ENCODE data around the gene IFNA2.
"Not testable (repeated sequence)": the region's sequence is repeated elsewhere in the genome, so short reads cannot be mapped to it uniquely, and the experiment has no call there.

IFNA2 gene

GRCh38 chr9:21381448-21382339, 3.5 kb downstream of the IFNA2 start:
- no peak for DNase-seq

DNA sequence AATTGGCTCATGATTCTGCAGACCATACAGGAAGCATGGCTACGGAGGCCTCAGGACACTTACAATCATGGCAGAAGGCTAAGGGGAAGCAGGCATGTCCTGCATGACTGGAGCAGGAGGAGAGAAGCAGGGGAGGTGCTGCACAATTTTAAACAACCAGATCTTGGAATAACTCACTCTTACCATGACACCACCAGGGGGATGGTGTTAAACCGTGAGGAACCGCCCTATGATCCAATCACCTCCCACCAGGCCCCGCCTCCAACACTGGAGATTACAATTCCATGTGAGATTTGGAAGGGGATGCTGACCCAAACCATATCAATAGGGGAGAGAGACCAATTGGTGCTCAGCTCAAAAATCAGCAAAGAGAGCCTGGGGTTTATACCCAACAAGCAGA, 13.7 kb downstream of the IFNA2 start:
- DNase-seq, result not testable (repeated sequence)

GRCh38 chr9:21367957-21368356, 17.2 kb downstream of the IFNA2 start, which contains the start of gene IFNA13:
IFNA13 (minus strand) TSS chr9:21368057; CDS start chr9:21368010, 47 bp downstream.
- DNase-seq, result no peak

DNA sequence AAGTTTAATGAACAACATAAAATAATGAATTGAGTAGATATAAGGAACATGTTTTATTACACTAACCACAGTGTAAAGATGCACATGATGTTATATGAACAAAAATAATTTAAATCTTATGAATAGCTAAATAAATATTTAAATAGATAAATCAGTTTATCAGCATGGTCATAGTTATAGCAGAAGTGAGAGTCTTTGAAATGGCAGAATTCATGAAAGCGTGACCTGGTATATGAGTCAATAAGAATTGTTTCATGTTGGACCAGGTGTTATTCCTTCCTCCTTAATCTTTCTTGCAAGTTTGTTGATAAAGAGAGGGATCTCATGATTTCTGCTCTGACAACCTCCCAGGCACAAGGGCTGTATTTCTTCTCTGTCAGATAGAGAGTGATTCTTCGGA, 18.0 kb downstream of the IFNA2 start:
- not testable (repeated sequence) for DNase-seq

DNA sequence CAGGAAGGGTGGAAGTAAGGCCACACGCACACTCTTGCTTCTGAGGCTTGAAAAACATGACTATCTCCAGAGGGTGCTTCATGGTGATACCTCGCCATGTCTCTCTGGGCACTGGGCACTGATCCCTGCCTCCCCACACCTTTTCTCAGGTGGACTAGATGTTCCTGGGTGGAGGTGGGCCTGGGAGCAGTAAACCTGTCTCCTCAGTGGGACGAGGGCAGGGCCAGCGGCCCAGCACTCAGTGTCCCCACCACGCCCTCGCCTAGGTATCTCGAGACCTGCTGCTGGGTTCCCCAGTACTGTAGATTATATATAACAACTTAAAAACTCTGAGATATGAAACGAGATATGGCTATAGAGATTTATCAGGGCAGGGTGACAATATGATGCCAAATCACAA, 22.9 kb downstream of the IFNA2 start:
- DNase-seq, result no peak

DNA sequence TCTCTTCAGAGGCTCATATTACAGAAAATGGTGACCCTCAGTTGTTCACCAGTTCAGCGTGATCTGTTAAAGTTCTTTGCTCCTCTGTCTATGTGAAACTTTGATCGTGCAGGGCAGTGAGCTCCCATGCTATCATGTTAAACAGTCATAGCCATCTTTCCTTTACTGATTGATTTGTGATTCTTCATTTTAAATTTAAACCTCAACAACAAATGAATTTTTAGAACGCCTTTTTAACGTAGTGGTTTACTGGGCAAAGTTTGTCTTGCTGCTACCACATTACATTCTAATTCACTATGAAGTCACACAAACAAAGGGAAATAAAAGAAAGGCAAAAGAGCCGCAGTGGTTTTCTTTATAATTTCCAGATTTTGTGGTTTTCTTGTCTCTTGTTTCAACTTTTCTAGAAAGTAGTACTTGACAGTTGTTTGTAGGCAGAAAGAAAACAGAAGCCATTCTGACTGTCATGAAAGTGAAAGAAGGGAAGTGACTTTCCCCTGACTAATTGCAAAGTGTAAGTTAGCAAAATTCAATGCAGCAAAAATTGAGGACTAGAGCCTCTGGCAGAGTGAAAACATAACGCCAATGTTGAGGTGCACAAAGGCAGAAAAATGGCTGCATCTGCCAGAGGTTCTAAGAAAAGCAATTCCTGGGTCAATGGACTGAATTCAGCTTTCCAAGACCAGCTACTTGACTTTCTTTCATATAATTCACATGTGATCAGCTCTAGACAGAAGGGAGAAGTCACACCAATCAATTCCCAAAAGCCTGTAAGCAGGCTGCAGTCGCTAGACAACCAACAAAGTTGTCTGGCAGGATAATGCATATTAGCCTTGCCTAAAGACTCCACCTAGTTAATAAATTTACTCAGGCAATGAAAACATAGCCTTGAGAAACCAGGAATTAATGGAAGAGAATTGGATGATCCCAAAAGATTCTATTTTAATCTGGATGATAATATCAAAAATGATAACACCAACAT, 27.4 kb downstream of the IFNA2 start:
- DNase-seq, result peak; percentile 5

- DNase-seq, result no peak
These were observed 34.4 kb downstream of the IFNA2 start, which contains the start of gene IFNA6 for GRCh38 chr9:21350787-21351186. IFNA6 (minus strand) TSS chr9:21350887; CDS start chr9:21350887, 0 bp downstream.

- no peak for DNase-seq
These were observed 36.7 kb downstream of the IFNA2 start for GRCh38 chr9:21348430-21348970.

DNA sequence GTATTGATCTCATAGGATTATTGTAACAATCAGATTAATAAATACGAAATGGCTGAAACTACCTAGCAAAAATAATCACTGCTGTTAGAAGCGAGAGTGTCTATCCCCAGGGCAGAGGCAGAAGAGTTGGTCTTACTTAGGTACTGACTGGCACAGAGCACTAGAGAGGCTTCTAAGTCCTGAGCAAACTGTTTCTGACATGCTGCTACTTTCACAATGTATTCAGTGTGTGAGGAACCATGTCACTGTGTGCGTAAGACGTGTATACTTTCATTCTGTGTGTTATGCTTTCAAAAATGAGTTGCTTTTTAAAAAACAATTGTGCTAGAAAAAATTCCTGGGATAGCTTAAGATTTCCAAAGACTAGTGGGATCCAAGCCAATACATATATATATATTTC, 44.5 kb downstream of the IFNA2 start:
- DNase-seq, result no peak

- no peak for DNase-seq
These were observed 48.7 kb downstream of the IFNA2 start for GRCh38 chr9:21336457-21336856.

GRCh38 chr9:21334701-21335632, 50.2 kb downstream of the IFNA2 start, which contains the start of gene KLHL9:
KLHL9 (minus strand) TSS chr9:21335404; CDS start chr9:21334859, 545 bp downstream.
- DNase-seq, result peak; percentile 95

Measured in fibroblast of skin of scalp (primary cell).